ENCODE data around the gene PGAM1.

Gene PGAM1

DNA sequence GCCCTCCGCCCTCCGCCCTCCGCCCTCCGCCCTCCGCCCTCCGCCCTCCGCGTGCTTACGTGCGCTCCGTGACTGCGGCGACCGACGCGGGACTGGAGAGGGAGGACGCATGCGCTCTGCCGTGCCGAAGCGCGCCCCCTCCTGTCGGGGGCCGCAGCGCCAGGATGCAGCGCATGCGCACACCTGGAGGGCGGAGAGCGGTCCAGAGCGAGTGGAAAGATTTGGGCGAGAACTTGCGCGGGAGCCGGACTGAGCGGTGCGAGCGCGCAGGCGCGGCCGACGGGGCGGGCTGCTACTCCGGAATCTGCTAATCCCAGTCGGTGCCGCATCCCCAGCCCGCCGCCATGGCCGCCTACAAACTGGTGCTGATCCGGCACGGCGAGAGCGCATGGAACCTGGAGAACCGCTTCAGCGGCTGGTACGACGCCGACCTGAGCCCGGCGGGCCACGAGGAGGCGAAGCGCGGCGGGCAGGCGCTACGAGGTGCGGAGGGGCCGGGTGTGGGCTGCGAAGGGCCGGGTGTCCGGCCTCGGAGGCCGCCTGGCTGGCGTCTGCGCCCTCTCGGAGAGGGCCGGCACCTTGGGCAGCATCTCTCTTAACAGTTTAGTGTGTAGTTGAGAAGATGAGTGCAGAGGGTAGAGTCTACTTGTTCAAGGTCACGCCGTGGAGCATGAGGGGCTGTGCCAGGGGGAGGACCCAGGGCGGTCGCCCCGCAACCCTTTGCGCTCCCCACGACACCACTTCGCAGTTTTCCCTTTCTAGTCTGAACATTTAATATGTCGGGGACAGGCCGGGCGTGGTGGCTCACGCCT, at the start of gene PGAM1 (continued):
- TF ChIP-seq, protein P1, sequence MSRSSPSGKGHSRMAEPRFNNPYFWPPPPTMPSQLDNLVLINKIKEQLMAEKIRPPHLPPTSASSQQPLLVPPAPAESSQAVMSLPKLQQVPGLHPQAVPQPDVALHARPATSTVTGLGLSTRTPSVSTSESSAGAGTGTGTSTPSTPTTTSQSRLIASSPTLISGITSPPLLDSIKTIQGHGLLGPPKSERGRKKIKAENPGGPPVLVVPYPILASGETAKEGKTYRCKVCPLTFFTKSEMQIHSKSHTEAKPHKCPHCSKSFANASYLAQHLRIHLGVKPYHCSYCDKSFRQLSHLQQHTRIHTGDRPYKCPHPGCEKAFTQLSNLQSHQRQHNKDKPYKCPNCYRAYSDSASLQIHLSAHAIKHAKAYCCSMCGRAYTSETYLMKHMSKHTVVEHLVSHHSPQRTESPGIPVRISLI (tag by site-specific recombination; IDR thresholded peaks at IDR 0.05): no peak
- TF ChIP-seq SP3 (tag by site-specific recombination; IDR thresholded peaks at IDR 0.05) (peak; percentile 58; the same call in 1 of the 2 replicates), MEIS1 (CRISPR knock-in tag; IDR thresholded peaks at IDR 0.05; ENCODE audit: borderline replicate concordance) (no peak), ZNF521 (tag by site-specific recombination; IDR thresholded peaks at IDR 0.05) (no peak), ZNF549 (tag by site-specific recombination; IDR thresholded peaks at IDR 0.05) (no peak), ZNF530 (tag by site-specific recombination; IDR thresholded peaks at IDR 0.05; ENCODE audit: low read depth) (no peak)
- TF ChIP-seq, protein P2, sequence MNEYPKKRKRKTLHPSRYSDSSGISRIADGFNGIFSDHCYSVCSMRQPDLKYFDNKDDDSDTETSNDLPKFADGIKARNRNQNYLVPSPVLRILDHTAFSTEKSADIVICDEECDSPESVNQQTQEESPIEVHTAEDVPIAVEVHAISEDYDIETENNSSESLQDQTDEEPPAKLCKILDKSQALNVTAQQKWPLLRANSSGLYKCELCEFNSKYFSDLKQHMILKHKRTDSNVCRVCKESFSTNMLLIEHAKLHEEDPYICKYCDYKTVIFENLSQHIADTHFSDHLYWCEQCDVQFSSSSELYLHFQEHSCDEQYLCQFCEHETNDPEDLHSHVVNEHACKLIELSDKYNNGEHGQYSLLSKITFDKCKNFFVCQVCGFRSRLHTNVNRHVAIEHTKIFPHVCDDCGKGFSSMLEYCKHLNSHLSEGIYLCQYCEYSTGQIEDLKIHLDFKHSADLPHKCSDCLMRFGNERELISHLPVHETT (tag by site-specific recombination; IDR thresholded peaks at IDR 0.05): no peak

DNA sequence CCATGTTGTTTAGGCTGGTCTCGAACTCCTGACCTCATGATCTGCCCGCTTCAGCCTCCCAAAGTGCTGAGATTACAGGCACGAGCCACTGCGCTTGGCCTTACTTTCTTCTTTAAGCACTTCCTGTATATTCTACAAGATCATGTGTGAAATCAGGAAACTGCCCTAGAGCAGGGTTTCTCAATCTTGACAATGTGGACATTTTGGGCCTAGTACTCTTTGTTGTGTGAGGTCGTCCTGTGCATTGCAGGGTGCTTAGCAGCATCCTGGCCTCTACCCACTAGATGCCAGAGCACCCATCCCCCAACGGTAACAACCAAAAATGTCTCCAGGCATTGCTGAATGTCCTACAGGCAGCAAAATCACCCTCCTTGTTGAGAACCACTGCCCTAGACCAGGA, 49.6 kb upstream of the PGAM1 start:
- Histone ChIP-seq H3K36me3 (ENCODE audit: control insufficient read depth in 2 of 2, insufficient read depth in 1 of 2, low read length in 2 of 2) (peaks cover 10 to 60% of the 10 kb centered on the region in 2 experiments; a peak in 2 of 3 replicates), H3K9me3 (ENCODE audit: control insufficient read depth, insufficient read depth, low read depth, low read length) (no peaks in the 10 kb centered on the region), H3K27ac (ENCODE audit: extremely low read depth, low read depth, low read length) (no peak overlapping the region), H3K4me3 (ENCODE audit: low read depth, low read length) (no peak overlapping the region), H3K4me1 (ENCODE audit: control insufficient read depth, insufficient read depth, low read length) (no peaks in the 10 kb centered on the region)
- TF ChIP-seq KLF1 (tag by site-specific recombination; IDR thresholded peaks at IDR 0.05): no peak
- TF ChIP-seq ZNF394 (tag by site-specific recombination; IDR thresholded peaks at IDR 0.05; ENCODE audit: borderline replicate concordance): no peak
- TF ChIP-seq, protein P3, sequence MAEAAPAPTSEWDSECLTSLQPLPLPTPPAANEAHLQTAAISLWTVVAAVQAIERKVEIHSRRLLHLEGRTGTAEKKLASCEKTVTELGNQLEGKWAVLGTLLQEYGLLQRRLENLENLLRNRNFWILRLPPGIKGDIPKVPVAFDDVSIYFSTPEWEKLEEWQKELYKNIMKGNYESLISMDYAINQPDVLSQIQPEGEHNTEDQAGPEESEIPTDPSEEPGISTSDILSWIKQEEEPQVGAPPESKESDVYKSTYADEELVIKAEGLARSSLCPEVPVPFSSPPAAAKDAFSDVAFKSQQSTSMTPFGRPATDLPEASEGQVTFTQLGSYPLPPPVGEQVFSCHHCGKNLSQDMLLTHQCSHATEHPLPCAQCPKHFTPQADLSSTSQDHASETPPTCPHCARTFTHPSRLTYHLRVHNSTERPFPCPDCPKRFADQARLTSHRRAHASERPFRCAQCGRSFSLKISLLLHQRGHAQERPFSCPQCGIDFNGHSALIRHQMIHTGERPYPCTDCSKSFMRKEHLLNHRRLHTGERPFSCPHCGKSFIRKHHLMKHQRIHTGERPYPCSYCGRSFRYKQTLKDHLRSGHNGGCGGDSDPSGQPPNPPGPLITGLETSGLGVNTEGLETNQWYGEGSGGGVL (tag by site-specific recombination; IDR thresholded peaks at IDR 0.05): no peak
- TF ChIP-seq ZNF155 (tag by site-specific recombination; IDR thresholded peaks at IDR 0.05): no peak
- no peak for TF ChIP-seq ZNF146 (tag by site-specific recombination; IDR thresholded peaks at IDR 0.05)
- no peak for TF ChIP-seq GLI2 (tag by site-specific recombination; IDR thresholded peaks at IDR 0.05; ENCODE audit: borderline replicate concordance, low read depth)
- ChIA-PET POLR2A (no interaction called here), CTCF (no interaction called here)

DNA sequence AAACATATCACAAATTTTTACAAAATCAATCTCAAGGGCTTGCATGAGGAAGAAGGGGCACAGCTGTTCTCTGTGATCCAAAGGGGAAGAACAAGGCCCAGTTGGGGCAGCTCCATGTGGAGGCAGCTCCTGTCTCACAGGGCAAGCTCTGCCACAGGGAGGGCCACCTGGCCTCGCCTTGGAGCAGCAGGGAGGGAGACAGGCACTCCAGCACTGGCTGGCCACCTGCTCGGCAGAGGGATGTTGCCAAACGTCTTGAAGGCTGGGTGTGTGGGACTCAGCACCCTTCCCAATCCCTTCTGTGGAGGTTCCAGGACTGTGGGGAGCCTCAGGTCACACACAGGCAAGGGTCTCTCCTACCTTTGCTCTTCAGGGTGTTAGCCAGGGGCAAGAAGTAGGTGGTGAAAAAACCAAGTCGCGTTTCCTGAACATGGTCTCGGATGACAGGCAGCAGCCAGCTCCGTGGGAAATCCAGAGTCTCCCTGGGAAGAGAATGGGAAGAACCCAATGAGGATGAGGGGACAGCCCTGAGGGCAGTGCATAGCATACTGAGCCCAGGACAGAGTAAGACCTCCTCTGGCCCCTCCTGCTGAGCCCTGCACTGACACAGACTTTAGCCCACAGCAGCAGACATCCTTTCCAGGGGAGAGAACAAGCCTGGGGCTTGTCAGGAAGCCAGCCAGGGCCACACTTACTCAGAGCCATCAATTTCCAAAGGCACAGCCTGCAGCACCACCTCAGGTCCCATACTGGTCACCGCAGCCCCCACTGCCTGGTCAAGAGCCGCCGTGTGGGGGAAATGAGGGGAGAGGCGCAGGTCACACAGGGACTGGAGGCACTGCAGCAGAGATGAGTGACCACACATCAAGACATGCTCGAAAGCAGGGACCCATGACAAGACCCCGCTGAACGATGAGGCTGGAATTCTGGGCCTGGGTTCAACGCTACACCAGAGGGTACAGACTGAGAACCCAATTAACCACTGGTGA, 46.8 kb upstream of the PGAM1 start:
- Histone ChIP-seq H3K36me3 (ENCODE audit: control insufficient read depth in 2 of 2, insufficient read depth in 1 of 2, low read length in 2 of 2) (peaks cover 13 to 49% of the 10 kb centered on the region in 2 experiments; a peak in 2 of 3 replicates), H3K4me3 (ENCODE audit: low read depth, low read length) (no peak overlapping the region), H3K4me1 (ENCODE audit: control insufficient read depth, insufficient read depth, low read length) (no peaks in the 10 kb centered on the region), H3K27ac (ENCODE audit: extremely low read depth, low read depth, low read length) (no peak overlapping the region), H3K9me3 (ENCODE audit: control insufficient read depth, insufficient read depth, low read depth, low read length) (no peaks in the 10 kb centered on the region)
- CTCF ChIA-PET: interaction anchor here (0.9 kb wide), 1 partner anchor 46 kb away, joined by 3 read pairs; no protein-coding TSS in a partner anchor
- POLR2A ChIA-PET: no interaction called here
- TF ChIP-seq ZFP41 (tag by site-specific recombination; IDR thresholded peaks at IDR 0.05; ENCODE audit: borderline replicate concordance) (no peak), TRIM28 (IDR thresholded peaks at IDR 0.05; ENCODE audit: borderline replicate concordance, low read length) (no peak), ZNF623 (tag by site-specific recombination; IDR thresholded peaks at IDR 0.05) (no peak), ZNF354C (tag by site-specific recombination; IDR thresholded peaks at IDR 0.05; ENCODE audit: borderline replicate concordance, low read depth) (no peak), ZIC2 (tag by site-specific recombination; IDR thresholded peaks at IDR 0.05) (peak; percentile 77), ZNF146 (tag by site-specific recombination; IDR thresholded peaks at IDR 0.05) (no peak), ZNF350 (tag by site-specific recombination; IDR thresholded peaks at IDR 0.05) (no peak), ZNF132 (tag by site-specific recombination; IDR thresholded peaks at IDR 0.05; ENCODE audit: borderline replicate concordance) (no peak), ZNF670 (tag by site-specific recombination; IDR thresholded peaks at IDR 0.05; ENCODE audit: low read depth) (no peak), ZXDB (tag by site-specific recombination; IDR thresholded peaks at IDR 0.05) (no peak), ZNF701 (tag by site-specific recombination; IDR thresholded peaks at IDR 0.05) (no peak)
- TF ChIP-seq, protein P4, sequence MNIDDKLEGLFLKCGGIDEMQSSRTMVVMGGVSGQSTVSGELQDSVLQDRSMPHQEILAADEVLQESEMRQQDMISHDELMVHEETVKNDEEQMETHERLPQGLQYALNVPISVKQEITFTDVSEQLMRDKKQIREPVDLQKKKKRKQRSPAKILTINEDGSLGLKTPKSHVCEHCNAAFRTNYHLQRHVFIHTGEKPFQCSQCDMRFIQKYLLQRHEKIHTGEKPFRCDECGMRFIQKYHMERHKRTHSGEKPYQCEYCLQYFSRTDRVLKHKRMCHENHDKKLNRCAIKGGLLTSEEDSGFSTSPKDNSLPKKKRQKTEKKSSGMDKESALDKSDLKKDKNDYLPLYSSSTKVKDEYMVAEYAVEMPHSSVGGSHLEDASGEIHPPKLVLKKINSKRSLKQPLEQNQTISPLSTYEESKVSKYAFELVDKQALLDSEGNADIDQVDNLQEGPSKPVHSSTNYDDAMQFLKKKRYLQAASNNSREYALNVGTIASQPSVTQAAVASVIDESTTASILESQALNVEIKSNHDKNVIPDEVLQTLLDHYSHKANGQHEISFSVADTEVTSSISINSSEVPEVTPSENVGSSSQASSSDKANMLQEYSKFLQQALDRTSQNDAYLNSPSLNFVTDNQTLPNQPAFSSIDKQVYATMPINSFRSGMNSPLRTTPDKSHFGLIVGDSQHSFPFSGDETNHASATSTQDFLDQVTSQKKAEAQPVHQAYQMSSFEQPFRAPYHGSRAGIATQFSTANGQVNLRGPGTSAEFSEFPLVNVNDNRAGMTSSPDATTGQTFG (tag by site-specific recombination; IDR thresholded peaks at IDR 0.05; ENCODE audit: borderline replicate concordance): no peak

All from HEK293 (cell line).